Astrocyte (in vitro differentiated cells and primary cell): ENCODE data around the gene SCGB1C1. TPM values are rescaled to one million over a fixed set of nuclear protein-coding genes. Genes with fewer than 3 reads are reported as not detected.
A peak's percentile ranks its signal among the peaks of the same experiment; 100 is the strongest.

Source experiments
- DNase-seq: peaks from one replicate; pipeline ENCODE4 v3.0.0-alpha.2; 2010; ENCODE audit warnings: low read depth
- FAIRE-seq: peaks from 2 replicates; lab custom pipeline; 2011; peaks lifted over from hg19 to GRCh38; lab: Jason Lieb, UNC
- H2AFZ ChIP-seq: 2 replicates; pipeline ENCODE4 v1.6.0; 2012; ENCODE audit warnings: low read depth, low read length, inconsistent platforms
- H3K27ac ChIP-seq: 2 replicates; pipeline ENCODE4 v1.5.1; 2011; ENCODE audit warnings: low read depth, low read length, inconsistent platforms
- H3K27me3 ChIP-seq: 2 replicates; pipeline ENCODE4 v1.6.0; 2011; ENCODE audit warnings: low read length, inconsistent platforms; ENCODE audit not compliant: insufficient read depth
- H3K36me3 ChIP-seq: 2 replicates; pipeline ENCODE4 v1.5.1; 2011; ENCODE audit warnings: low read length, inconsistent platforms; ENCODE audit not compliant: insufficient read depth
- H3K4me1 ChIP-seq: 2 replicates; pipeline ENCODE4 v1.5.1; 2011; ENCODE audit warnings: low read length, inconsistent platforms; ENCODE audit not compliant: insufficient read depth
- H3K4me2 ChIP-seq: 2 replicates; pipeline ENCODE4 v1.6.0; 2012; ENCODE audit warnings: low read length, inconsistent platforms
- H3K4me3 ChIP-seq: 2 replicates; pipeline ENCODE4 v1.5.1; 2011; ENCODE audit warnings: low read depth, mild to moderate bottlenecking, low read length, inconsistent platforms; ENCODE audit not compliant: insufficient read depth
- H3K79me2 ChIP-seq: 2 replicates; pipeline ENCODE4 v1.6.0; 2012; ENCODE audit warnings: mild to moderate bottlenecking, low read length, inconsistent platforms; ENCODE audit not compliant: insufficient read depth
- H3K9ac ChIP-seq: 2 replicates; pipeline ENCODE4 v1.6.0; 2012; ENCODE audit warnings: mild to moderate bottlenecking, low read length, inconsistent platforms
- H3K9me3 ChIP-seq: 2 replicates; pipeline ENCODE4 v1.5.1; 2012; ENCODE audit warnings: low read depth, mild to moderate bottlenecking, low read length, inconsistent platforms; ENCODE audit not compliant: insufficient read depth
- H4K20me1 ChIP-seq: 2 replicates; pipeline ENCODE4 v1.6.0; 2012; ENCODE audit warnings: low read length, inconsistent platforms; ENCODE audit not compliant: insufficient read depth
- H3K27ac Mint-ChIP-seq: one replicate; pipeline ENCODE4 v1.8.0; 2021; ENCODE audit warnings: mild to moderate bottlenecking, mixed read lengths; ENCODE audit not compliant: unreplicated experiment
- H3K27me3 Mint-ChIP-seq: one replicate; pipeline ENCODE4 v1.8.0; 2021; ENCODE audit warnings: low read depth, mixed read lengths; ENCODE audit not compliant: unreplicated experiment
- H3K36me3 Mint-ChIP-seq: one replicate; pipeline ENCODE4 v1.8.0; 2021; ENCODE audit warnings: low read depth, mixed read lengths; ENCODE audit not compliant: unreplicated experiment
- H3K4me1 Mint-ChIP-seq: one replicate; pipeline ENCODE4 v1.8.0; 2021; ENCODE audit warnings: low read depth, mixed read lengths; ENCODE audit not compliant: unreplicated experiment
- H3K4me3 Mint-ChIP-seq: one replicate; pipeline ENCODE4 v1.8.0; 2021; ENCODE audit warnings: mild to moderate bottlenecking, moderate library complexity, mixed read lengths; ENCODE audit not compliant: unreplicated experiment
- H3K9me3 Mint-ChIP-seq: one replicate; pipeline ENCODE4 v1.8.0; 2021; ENCODE audit warnings: mild to moderate bottlenecking, mixed read lengths; ENCODE audit not compliant: unreplicated experiment
- CTCF ChIP-seq: IDR thresholded peaks from 2 replicates; pipeline ENCODE4 v1.5.1; 2011; ENCODE audit warnings: low read depth, mild to moderate bottlenecking, inconsistent platforms, low read length, moderate library complexity; ENCODE audit not compliant: insufficient read depth
- EZH2 ChIP-seq: IDR thresholded peaks from 2 replicates; pipeline ENCODE4 v1.6.1; 2012; ENCODE audit warnings: mild to moderate bottlenecking, low read length, inconsistent platforms; ENCODE audit not compliant: insufficient read depth
- total RNA-seq: library from RNA; stranded (reverse); gene quantifications from 2 replicates; pipeline ENCODE4 v1.2.1, GENCODE V29; 2021

Gene SCGB1C1
- total RNA-seq, 1 donor from 2014 or later: not detected

GRCh38 chr11:212150-213100, 19.5 kb downstream of the SCGB1C1 start:
- Mint-ChIP-seq H3K4me3 (peak overlapping the region; percentile 46), H3K36me3 (peaks cover 23% of the 10 kb centered on the region), H3K9me3 (no peaks in the 10 kb centered on the region), H3K4me1 (peaks cover 42% of the 10 kb centered on the region), H3K27ac (peak overlapping the region; percentile 62), H3K27me3 (no peaks in the 10 kb centered on the region)
- Histone ChIP-seq H3K9ac (no peak overlapping the region), H3K79me2 (peaks cover 58% of the 10 kb centered on the region), H3K4me2 (no peak overlapping the region), H3K27me3 (no peaks in the 10 kb centered on the region), H4K20me1 (peaks cover 72% of the 10 kb centered on the region), H3K9me3 (no peaks in the 10 kb centered on the region), H3K27ac (no peak overlapping the region), H2AFZ (no peak overlapping the region), H3K4me1 (peaks cover 22% of the 10 kb centered on the region), H3K4me3 (no peak overlapping the region), H3K36me3 (peaks cover 52% of the 10 kb centered on the region)
- no peak for TF ChIP-seq EZH2
- DNase-seq (no peak), FAIRE-seq (no peak)

- Histone ChIP-seq H3K9ac (no peak overlapping the region), H3K4me3 (no peak overlapping the region), H3K9me3 (no peaks in the 10 kb centered on the region), H3K27ac (no peak overlapping the region), H3K4me1 (peaks cover 22% of the 10 kb centered on the region), H3K4me2 (no peak overlapping the region), H3K36me3 (peaks cover 52% of the 10 kb centered on the region), H4K20me1 (peaks cover 72% of the 10 kb centered on the region), H3K27me3 (no peaks in the 10 kb centered on the region), H2AFZ (no peak overlapping the region), H3K79me2 (peaks cover 55% of the 10 kb centered on the region)
- Mint-ChIP-seq H3K27me3 (no peaks in the 10 kb centered on the region), H3K9me3 (no peaks in the 10 kb centered on the region), H3K36me3 (peaks cover 23% of the 10 kb centered on the region), H3K4me1 (peaks cover 45% of the 10 kb centered on the region), H3K27ac (peak overlapping the region; percentile 23), H3K4me3 (no peak overlapping the region)
- FAIRE-seq (no peak), DNase-seq (no peak)
- TF ChIP-seq CTCF: no peak
- TF ChIP-seq EZH2: no peak
Observed at GRCh38 chr11:213111-213510, 20.2 kb downstream of the SCGB1C1 start.

GRCh38 chr11:214083-214482, 21.2 kb downstream of the SCGB1C1 start:
- Mint-ChIP-seq H3K9me3 (no peaks in the 10 kb centered on the region), H3K27ac (no peak overlapping the region), H3K27me3 (no peaks in the 10 kb centered on the region), H3K36me3 (peaks cover 23% of the 10 kb centered on the region), H3K4me1 (peaks cover 45% of the 10 kb centered on the region), H3K4me3 (no peak overlapping the region)
- Histone ChIP-seq H3K4me1 (peaks cover 22% of the 10 kb centered on the region), H2AFZ (no peak overlapping the region), H3K9me3 (no peaks in the 10 kb centered on the region), H3K4me2 (no peak overlapping the region), H3K36me3 (peaks cover 52% of the 10 kb centered on the region), H4K20me1 (peaks cover 71% of the 10 kb centered on the region), H3K27ac (no peak overlapping the region), H3K9ac (no peak overlapping the region), H3K79me2 (peaks cover 45% of the 10 kb centered on the region), H3K4me3 (no peak overlapping the region), H3K27me3 (no peaks in the 10 kb centered on the region)
- TF ChIP-seq EZH2 (no peak), CTCF (no peak)
- FAIRE-seq (no peak), DNase-seq (no peak)
